ENCODE measurements around the gene CEP44.
"Not testable (repeated sequence)": the region's sequence is repeated elsewhere in the genome, so short reads cannot be mapped to it uniquely, and the experiment has no call there.

Gene CEP44

DNA sequence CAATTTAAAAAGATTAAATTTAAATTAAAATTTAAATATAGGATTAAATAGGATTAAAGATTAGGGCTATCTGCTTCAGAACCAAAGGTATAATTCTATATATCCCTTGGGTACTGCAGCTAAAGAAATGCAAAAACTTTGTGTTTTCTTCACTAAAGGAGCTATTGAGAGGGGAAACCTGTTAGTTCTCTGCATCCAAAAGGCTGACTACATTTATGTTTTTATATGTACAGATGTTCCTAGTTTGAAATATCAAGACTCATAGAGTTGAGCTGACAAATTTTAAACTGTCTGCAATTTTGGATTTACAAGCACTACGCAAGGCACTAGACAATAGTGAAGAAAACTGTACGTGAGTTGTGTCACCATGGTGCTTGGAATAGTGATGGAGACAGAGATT is 95.2 kb downstream of the CEP44 start:
- no peak for FAIRE-seq
- DNase-seq (ENCODE audit: extremely low spot score, insufficient read length, low read depth), result no peak

DNA sequence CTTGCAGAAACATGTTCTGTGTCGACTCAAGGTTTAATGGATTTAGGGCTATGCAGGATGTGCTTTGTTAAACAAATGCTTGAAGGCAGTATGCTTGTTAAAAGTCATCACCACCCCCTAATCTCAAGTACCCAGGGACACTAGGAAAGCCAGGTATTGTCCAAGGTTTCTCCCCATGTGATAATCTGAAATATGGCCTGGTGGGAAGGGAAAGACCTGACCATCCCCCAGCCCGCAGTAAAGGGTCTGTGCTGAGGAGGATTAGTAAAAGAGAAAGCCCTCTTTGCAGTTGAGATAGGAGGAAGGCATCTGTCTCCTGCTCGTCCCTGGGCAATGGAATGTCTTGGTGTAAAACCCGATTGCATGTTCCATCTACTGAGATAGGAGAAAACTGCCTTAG is 96.5 kb downstream of the CEP44 start:
- DNase-seq (ENCODE audit: extremely low spot score, insufficient read length, low read depth); FAIRE-seq: not testable (repeated sequence)

DNA sequence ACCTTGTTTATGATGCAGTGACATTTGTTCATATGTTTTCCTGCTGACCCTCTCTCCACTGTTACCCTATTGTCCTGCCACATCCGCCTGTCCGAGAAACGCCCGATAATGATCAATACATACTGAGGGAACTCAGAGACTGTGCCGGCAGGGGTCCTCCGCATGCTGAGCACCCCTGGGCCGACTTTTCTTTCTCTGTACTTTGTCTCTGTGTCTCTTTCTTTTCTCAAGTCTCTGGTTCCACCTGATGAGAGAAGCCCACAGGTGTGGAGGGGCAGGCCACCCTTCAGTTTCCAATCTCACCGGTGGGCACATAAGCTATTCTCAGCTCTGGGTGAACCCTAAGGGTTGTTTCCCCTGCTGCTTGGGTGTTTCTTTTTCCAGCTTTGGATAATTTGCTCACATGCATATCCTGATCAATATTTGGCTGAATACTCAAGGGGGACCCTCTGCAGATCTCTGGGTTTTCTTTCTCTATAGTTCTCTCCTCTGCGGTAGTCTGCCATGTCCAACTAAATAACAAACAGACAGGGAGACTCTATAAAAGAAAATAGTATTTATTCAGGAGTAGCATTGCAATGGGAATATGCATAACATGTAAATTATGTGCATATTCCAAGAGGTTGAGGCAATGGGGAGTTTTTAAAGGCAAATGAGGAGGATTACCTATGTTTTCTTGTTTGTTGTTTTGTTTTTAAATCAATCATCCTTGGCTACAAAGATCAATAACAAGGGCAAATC is 97.2 kb downstream of the CEP44 start:
- no peak for DNase-seq (ENCODE audit: extremely low spot score, insufficient read length, low read depth)
- no peak for FAIRE-seq

DNA sequence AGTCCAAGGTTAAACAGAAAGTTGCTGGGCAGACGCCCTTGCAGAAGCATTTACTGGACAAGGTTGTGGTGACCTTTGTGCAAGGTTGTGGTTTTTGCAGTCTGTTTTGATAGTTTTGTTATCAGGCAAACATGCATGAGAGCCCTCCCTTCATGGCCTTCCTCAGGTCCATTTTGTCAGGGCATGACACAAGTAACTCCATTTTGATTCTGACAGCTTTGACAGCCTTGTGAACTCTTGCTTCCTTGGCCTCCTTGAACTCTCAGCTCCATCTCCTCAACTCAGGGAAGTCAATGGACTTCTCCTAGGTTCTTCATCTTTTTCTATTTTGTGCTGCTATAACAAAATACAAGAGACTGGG is 97.7 kb downstream of the CEP44 start:
- no peak for FAIRE-seq
- DNase-seq (ENCODE audit: extremely low spot score, insufficient read length, low read depth), result no peak
